MCF 10A (cell line): ENCODE data around the gene MFAP3L. TPM values are rescaled to one million over a fixed set of nuclear protein-coding genes. Genes with fewer than 3 reads are reported as not detected.

Source experiments
- BruUV-seq: library from RNA; stranded (reverse); fragments of 400-500 nt; replicated peaks from 2 replicates; lab custom pipeline; 2021; lab: Mats Ljungman, UMichigan
- CTCF ChIA-PET: fragments of 300-600 bp; sonication (Branson Sonifier 250); formaldehyde crosslinking; extraction: SDS; loops from one replicate; lab custom pipeline; 2021; ENCODE audit warnings: antibody characterized with exemption, inconsistent platforms; lab: Yijun Ruan, JAX
- POLR2A ChIA-PET: fragments of 300-600, 350-650 bp; sonication (Branson Sonifier 250); formaldehyde crosslinking; extraction: SDS; loops from one replicate; lab custom pipeline; 2020; ENCODE audit warnings: antibody characterized with exemption, inconsistent platforms; lab: Yijun Ruan, JAX
- DNase-seq: peaks from one replicate; pipeline ENCODE4 v3.0.0-alpha.2; 2018; ENCODE audit not compliant: unreplicated experiment
- H3K27ac Mint-ChIP-seq: one replicate; pipeline ENCODE4 v1.8.0; 2022; ENCODE audit warnings: mild to moderate bottlenecking, low read depth, mixed read lengths; ENCODE audit not compliant: unreplicated experiment
- H3K27me3 Mint-ChIP-seq: one replicate; pipeline ENCODE4 v1.8.0; 2022; ENCODE audit warnings: mixed read lengths; ENCODE audit not compliant: insufficient read depth, unreplicated experiment
- H3K36me3 Mint-ChIP-seq: one replicate; pipeline ENCODE4 v1.8.0; 2022; ENCODE audit warnings: mild to moderate bottlenecking, moderate library complexity, mixed read lengths; ENCODE audit not compliant: insufficient read depth, unreplicated experiment
- H3K4me1 Mint-ChIP-seq: one replicate; pipeline ENCODE4 v1.8.0; 2022; ENCODE audit warnings: mixed read lengths; ENCODE audit not compliant: insufficient read depth, unreplicated experiment
- H3K4me3 Mint-ChIP-seq: one replicate; pipeline ENCODE4 v1.8.0; 2022; ENCODE audit warnings: mild to moderate bottlenecking, moderate library complexity, mixed read lengths; ENCODE audit not compliant: unreplicated experiment
- H3K9me3 Mint-ChIP-seq: one replicate; pipeline ENCODE4 v1.8.0; 2022; ENCODE audit warnings: mixed read lengths; ENCODE audit not compliant: unreplicated experiment
- intact Hi-C: fragments of 100-400 bp; cut with micrococcal nuclease; formaldehyde crosslinking; loops from 2 replicates; pipeline ENCODE4 v1.14.1; 2022
- total RNA-seq: library from RNA; stranded (reverse); gene quantifications from 2 replicates; pipeline ENCODE4 v1.2.3, GENCODE V29; 2022
- TF ChIP-seq, protein P1 (sequence below): fragments of 200-600 bp; IDR thresholded peaks from one replicate; pipeline ENCODE4 v1.8.0; 2022; ENCODE audit warnings: antibody characterized with exemption, mild to moderate bottlenecking; ENCODE audit not compliant: unreplicated experiment

The MFAP3L gene
- total RNA-seq, 1 experiment from 2014 or later: 4.1 TPM

DNA sequence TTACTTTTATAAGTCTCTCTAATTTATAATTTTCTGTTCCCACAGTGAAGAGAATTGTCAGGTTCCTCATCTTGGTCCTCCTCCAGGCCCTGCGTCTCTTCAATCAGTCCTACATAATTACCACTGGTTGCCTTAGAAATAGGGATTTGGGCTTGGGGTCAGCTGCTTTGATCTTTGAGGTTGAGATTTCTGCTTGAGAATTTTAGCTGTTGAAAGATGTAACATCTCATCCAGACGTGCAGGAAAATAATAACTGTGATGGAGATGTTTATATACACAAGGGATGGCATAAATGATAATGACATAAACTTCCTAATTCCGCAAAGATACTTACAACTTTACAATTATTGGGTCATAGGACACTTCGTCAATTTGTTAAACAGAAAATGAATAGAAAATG is 33.2 kb upstream of the MFAP3L start:
- CTCF ChIA-PET: interaction anchor here (1.5 to 2.1 kb wide), 2 partner anchors 11 to 249 kb away, joined by 5 to 8 read pairs; no protein-coding TSS in a partner anchor
- TF ChIP-seq, protein P1, sequence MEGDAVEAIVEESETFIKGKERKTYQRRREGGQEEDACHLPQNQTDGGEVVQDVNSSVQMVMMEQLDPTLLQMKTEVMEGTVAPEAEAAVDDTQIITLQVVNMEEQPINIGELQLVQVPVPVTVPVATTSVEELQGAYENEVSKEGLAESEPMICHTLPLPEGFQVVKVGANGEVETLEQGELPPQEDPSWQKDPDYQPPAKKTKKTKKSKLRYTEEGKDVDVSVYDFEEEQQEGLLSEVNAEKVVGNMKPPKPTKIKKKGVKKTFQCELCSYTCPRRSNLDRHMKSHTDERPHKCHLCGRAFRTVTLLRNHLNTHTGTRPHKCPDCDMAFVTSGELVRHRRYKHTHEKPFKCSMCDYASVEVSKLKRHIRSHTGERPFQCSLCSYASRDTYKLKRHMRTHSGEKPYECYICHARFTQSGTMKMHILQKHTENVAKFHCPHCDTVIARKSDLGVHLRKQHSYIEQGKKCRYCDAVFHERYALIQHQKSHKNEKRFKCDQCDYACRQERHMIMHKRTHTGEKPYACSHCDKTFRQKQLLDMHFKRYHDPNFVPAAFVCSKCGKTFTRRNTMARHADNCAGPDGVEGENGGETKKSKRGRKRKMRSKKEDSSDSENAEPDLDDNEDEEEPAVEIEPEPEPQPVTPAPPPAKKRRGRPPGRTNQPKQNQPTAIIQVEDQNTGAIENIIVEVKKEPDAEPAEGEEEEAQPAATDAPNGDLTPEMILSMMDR: no peak
- H3K27me3 Mint-ChIP-seq: no peaks in the 10 kb centered on the region
- H3K9me3 Mint-ChIP-seq: no peaks in the 10 kb centered on the region
- H3K36me3 Mint-ChIP-seq: peaks cover 21% of the 10 kb centered on the region
- DNase-seq: no peak
- no peak overlapping the region for H3K27ac Mint-ChIP-seq
- POLR2A ChIA-PET: no interaction called here
- H3K4me1 Mint-ChIP-seq: no peaks in the 10 kb centered on the region
- intact Hi-C loops: no loop called here
- no peak overlapping the region for H3K4me3 Mint-ChIP-seq
- BruUV-seq: no TSS peak

DNA sequence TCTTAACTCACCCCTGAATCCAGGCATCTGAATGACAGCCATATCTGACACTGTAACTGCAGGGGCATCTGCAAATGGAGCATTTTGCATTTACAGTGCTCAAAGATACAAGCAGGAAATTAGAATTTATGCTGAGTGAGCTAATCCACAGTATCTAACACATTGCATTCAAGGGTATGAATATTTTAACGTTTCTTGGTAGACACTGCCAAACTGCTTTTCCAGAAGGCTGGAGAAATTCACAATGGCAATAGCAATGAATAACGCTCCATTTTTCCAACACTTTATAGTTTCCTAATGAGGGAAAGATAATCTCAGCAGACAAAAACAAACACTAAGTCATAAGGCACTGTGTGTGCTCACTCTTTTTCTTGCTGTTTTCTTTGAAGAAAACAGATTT is 32.6 kb upstream of the MFAP3L start:
- Mint-ChIP-seq H3K4me3 (no peak overlapping the region), H3K9me3 (no peaks in the 10 kb centered on the region), H3K4me1 (no peaks in the 10 kb centered on the region), H3K27ac (no peak overlapping the region), H3K27me3 (no peaks in the 10 kb centered on the region), H3K36me3 (peaks cover 21% of the 10 kb centered on the region)
- ChIA-PET CTCF (interaction anchor here (1.5 to 2.1 kb wide), 2 partner anchors 11 to 248 kb away, joined by 5 to 8 read pairs; no protein-coding TSS in a partner anchor), POLR2A (no interaction called here)
- TF ChIP-seq, protein P1: no peak
- no peak for DNase-seq
- intact Hi-C loops: no loop called here
- BruUV-seq: no TSS peak

DNA sequence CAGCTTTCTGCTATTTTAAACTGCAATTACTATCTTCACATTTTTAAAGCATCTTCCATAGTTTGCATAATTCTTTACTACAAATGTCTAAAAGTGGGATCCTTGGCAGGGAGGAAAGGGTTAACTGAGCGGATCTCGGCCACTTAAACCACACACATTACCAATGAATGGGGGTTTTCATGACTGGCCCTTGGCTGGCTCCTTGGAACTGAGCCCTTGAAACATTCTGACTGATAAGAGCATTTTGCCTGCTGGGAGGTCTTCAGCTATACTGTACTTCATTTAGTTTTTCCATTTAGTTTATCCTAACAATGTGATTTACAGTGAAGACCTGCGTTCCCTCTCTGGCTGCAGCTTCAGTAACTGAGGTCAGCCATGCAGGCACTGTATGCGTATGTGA is 31.7 kb upstream of the MFAP3L start:
- Mint-ChIP-seq H3K4me1 (no peaks in the 10 kb centered on the region), H3K27ac (no peak overlapping the region), H3K4me3 (no peak overlapping the region), H3K27me3 (no peaks in the 10 kb centered on the region), H3K9me3 (no peaks in the 10 kb centered on the region), H3K36me3 (peaks cover 21% of the 10 kb centered on the region)
- intact Hi-C loops: no loop called here
- TF ChIP-seq, protein P1: no peak
- no peak for DNase-seq
- ChIA-PET POLR2A (no interaction called here), CTCF (interaction anchor here (1.5 to 2.1 kb wide), 2 partner anchors 10 to 247 kb away, joined by 5 to 8 read pairs; no protein-coding TSS in a partner anchor)
- BruUV-seq: no TSS peak

DNA sequence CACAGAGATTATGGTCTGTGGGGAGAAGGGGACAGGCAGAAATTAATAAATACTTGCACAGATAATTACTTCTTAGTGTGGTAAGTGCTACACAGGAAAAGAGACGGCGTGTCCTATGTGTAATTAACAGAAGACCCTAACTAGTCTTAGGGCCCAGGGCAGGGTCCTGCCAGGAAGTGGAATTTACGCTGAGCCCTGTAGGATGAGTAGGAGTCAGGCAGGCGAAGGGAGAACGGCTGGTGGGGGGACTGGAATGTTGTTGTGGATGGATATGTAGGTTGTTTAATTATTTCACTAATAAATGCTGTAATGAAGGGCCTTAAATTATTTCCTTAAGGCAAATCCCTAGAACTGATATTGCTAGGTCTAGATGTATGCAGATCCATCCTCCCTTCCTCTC is 26.7 kb upstream of the MFAP3L start:
- BruUV-seq: no TSS peak

More for the DNA sequence above, 26.7 kb upstream of the MFAP3L start:
- TF ChIP-seq, protein P1: no peak
- intact Hi-C loops: no loop called here
- H3K27me3 Mint-ChIP-seq: no peaks in the 10 kb centered on the region
- CTCF ChIA-PET: interaction anchor here (1.0 kb wide), 1 partner anchor 243 kb away, joined by 6 read pairs; no protein-coding TSS in a partner anchor
- no peaks in the 10 kb centered on the region for H3K4me1 Mint-ChIP-seq
- DNase-seq: no peak
- H3K9me3 Mint-ChIP-seq: no peaks in the 10 kb centered on the region
- POLR2A ChIA-PET: interaction anchor here (0.6 kb wide), 1 partner anchor 20 kb away, joined by 3 read pairs; no protein-coding TSS in a partner anchor
- H3K4me3 Mint-ChIP-seq: no peak overlapping the region
- H3K36me3 Mint-ChIP-seq: peaks cover 2% of the 10 kb centered on the region
- no peak overlapping the region for H3K27ac Mint-ChIP-seq
